Measurements from ENCODE around the gene CAP1. TPM values are rescaled to one million over a fixed set of nuclear protein-coding genes. Genes with fewer than 3 reads are reported as not detected.
A peak's percentile ranks its signal among the peaks of the same experiment; 100 is the strongest.

CAP1 gene
- total RNA-seq, 1 donor from 2014 or later: 66.0 TPM

DNA sequence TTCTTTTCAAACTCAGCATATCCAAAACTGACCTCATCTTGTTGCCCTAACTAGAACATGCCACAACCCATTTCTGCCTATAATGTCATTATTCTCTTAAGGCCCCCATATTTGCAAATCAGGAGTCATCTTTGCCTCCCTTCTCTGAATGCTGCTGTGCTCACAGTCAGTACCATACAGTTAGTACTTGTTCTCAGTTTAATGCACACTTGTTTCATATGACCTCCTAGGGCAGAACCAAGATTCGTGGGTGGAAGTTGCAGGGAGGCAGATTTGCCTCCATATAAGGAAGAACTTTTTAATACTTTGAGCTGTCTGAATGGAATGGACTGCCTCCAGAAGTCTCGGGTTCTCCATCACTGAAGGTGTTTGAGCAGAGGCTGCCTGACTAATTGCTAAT lies 9.2 kb downstream of the CAP1 start:
- H3K4me1 ChIP-seq: peaks cover 97% of the 10 kb centered on the region
- no peaks in the 10 kb centered on the region for H3K9me3 ChIP-seq (replicated peaks)
- H3K36me3 ChIP-seq: no peaks in the 10 kb centered on the region
- TF ChIP-seq, protein P1, sequence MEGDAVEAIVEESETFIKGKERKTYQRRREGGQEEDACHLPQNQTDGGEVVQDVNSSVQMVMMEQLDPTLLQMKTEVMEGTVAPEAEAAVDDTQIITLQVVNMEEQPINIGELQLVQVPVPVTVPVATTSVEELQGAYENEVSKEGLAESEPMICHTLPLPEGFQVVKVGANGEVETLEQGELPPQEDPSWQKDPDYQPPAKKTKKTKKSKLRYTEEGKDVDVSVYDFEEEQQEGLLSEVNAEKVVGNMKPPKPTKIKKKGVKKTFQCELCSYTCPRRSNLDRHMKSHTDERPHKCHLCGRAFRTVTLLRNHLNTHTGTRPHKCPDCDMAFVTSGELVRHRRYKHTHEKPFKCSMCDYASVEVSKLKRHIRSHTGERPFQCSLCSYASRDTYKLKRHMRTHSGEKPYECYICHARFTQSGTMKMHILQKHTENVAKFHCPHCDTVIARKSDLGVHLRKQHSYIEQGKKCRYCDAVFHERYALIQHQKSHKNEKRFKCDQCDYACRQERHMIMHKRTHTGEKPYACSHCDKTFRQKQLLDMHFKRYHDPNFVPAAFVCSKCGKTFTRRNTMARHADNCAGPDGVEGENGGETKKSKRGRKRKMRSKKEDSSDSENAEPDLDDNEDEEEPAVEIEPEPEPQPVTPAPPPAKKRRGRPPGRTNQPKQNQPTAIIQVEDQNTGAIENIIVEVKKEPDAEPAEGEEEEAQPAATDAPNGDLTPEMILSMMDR (IDR thresholded peaks at IDR 0.05; ENCODE audit: borderline replicate concordance): no peak
- no peak for DNase-seq
- peak overlapping the region; percentile 52 for H3K27ac ChIP-seq (replicated peaks)
- no peaks in the 10 kb centered on the region for H3K27me3 ChIP-seq (ENCODE audit: low read depth)
- intact Hi-C loops (cut with micrococcal nuclease): no loop called here
- H3K4me3 ChIP-seq: no peak overlapping the region

DNA sequence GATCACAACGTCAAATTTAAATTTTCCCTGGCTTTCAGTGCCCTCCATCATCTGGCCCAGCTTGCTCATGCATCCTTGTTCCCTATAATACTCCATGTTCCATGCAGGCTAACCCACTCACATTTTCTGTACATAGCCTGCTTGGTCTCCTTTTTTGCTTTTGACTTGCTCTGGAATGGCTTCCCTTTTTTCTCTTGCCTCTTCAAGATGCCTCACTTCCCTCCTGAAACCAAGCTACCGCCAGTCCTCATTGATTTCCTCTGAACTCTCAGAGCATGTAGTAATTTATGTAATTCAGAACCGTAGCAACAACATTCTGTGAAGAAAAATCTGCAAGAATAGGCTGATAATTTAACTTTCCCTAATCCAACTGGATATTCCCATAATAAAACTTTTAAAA lies 10.3 kb downstream of the CAP1 start:
- Histone ChIP-seq H3K27me3 (ENCODE audit: low read depth) (no peaks in the 10 kb centered on the region), H3K36me3 (no peaks in the 10 kb centered on the region), H3K27ac (replicated peaks) (no peak overlapping the region), H3K4me1 (peaks cover 97% of the 10 kb centered on the region), H3K4me3 (no peak overlapping the region), H3K9me3 (replicated peaks) (no peaks in the 10 kb centered on the region)
- intact Hi-C loops (cut with micrococcal nuclease): no loop called here
- no peak for DNase-seq
- TF ChIP-seq, protein P1 (IDR thresholded peaks at IDR 0.05; ENCODE audit: borderline replicate concordance): no peak

DNA sequence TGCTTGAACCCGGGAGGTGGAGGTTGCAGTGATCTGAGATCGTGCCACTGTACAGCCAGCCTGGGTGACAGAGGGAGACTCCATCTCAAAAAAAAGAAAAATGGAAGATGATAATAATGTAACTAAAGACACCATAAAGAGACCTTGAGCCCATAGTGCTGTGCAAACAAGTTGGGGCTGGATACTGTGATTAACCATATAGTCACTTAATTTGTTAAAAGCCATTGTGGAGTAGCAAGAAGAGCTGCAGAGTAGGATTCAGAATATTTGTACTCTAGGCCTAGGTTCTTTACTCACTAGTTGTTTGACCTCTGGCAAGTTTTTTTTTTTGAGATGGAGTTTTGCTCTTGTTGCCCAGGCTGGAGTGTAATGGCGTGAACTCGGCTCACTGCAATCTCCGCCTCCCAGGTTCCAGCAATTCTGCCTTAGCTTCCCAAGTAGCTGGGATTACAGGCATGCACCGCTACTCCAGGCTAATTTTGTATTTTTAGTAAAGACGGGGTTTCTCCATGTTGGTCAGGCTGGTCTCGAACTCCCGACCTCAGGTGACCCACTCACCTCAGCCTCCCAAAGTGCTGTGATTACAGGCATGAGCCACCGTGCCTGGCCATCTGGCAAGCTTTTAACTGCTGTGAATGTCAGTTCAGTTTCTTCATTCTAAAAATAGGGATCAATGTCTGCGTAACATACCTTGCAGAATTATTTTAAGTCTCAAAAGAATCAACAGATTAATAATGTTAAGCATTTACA lies 12.8 kb downstream of the CAP1 start:
- no peak for DNase-seq
- Histone ChIP-seq H3K9me3 (replicated peaks) (no peaks in the 10 kb centered on the region), H3K36me3 (no peaks in the 10 kb centered on the region), H3K27me3 (ENCODE audit: low read depth) (no peaks in the 10 kb centered on the region), H3K4me1 (peaks cover 97% of the 10 kb centered on the region), H3K4me3 (no peak overlapping the region), H3K27ac (replicated peaks) (peak overlapping the region; percentile 62)
- intact Hi-C loops (cut with micrococcal nuclease): no loop called here
- TF ChIP-seq, protein P1 (IDR thresholded peaks at IDR 0.05; ENCODE audit: borderline replicate concordance): no peak

DNA sequence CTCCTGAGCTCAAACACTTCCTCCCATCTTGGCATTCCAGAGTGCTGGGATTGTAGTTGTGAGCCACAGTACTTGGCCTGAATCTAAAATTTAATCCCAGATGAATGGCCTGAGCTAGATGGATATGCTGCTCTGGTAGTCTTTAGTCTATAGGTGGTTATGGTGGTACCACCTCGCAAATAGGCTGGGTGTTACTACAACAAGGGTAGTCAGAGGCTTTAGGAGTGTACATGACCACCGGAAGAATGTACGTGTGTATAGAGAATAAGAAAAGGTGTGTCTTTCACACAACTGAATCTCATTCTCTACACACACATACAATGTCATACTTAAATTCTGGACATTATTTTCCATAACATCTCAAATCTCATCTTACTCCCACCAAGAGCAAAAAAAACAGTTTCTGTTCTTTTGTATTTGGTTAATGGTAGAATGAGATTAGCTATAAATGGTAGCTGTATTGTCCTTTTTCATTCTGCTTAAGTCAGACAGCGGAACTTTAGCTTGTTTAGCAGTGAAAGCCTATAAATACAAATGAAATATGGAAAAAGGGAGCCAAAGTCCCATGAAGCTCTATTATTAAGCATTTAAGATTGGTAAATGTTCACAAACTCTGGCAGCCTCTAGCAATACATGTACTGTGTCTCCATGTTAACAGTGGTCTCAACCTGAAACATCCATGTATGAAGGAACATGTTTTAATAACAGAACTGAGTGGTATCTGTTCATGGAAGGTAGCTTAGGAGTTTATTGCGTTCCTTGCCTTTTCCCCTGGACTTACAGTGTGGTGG lies 16.2 kb downstream of the CAP1 start:
- Histone ChIP-seq H3K27ac (replicated peaks) (peak overlapping the region; percentile 71), H3K36me3 (peaks cover 20% of the 10 kb centered on the region), H3K4me1 (peaks cover 97% of the 10 kb centered on the region), H3K4me3 (no peak overlapping the region), H3K9me3 (replicated peaks) (no peaks in the 10 kb centered on the region), H3K27me3 (ENCODE audit: low read depth) (no peaks in the 10 kb centered on the region)
- intact Hi-C loops (cut with micrococcal nuclease): no loop called here
- DNase-seq: no peak
- TF ChIP-seq, protein P1 (IDR thresholded peaks at IDR 0.05; ENCODE audit: borderline replicate concordance): no peak

DNA sequence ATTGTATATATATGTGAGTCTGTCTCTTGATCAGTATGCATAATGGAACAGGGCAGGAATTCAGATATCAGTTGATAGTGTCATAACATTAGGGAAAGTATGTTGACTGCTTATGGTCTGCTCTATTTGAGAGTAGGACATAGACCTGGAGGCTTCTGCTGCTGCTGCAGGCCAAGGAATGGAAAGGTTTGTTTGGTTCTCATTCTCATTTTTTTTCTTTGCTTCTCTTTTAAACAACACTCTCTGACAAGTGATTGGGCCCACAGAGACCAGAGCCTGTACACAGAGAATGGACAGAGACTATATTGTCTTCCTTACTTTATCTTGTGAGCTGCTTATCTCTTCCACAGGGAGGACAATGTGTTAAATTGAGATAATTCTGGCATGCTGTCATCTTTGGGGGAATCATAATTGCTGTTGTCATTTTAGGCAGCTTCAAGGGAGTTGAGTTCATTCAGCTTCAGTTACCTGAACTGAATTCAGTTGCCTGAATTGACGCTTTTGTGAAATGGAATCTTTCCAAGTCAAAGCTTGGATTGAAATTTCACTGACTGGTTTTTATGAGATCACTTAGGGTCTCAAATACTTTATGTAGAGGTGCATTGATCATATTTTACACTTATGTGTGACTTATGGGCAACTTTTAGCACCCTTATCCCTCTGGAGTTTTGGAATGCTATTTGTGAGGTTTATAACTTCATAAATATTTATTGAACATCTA lies 16.9 kb downstream of the CAP1 start:
- no peak for DNase-seq
- intact Hi-C loops (cut with micrococcal nuclease): no loop called here
- peak overlapping the region; percentile 71 for H3K27ac ChIP-seq (replicated peaks)
- TF ChIP-seq, protein P1 (IDR thresholded peaks at IDR 0.05; ENCODE audit: borderline replicate concordance): no peak
- H3K4me3 ChIP-seq: no peak overlapping the region
- peaks cover 28% of the 10 kb centered on the region for H3K36me3 ChIP-seq
- peaks cover 94% of the 10 kb centered on the region for H3K4me1 ChIP-seq
- H3K27me3 ChIP-seq (ENCODE audit: low read depth): no peaks in the 10 kb centered on the region
- no peaks in the 10 kb centered on the region for H3K9me3 ChIP-seq (replicated peaks)

All from left ventricle myocardium inferior (tissue), 1 donor.